GM21825 (cell line): ENCODE results near the gene MIA2.
"Not testable (repeated sequence)": the region's sequence is repeated elsewhere in the genome, so short reads cannot be mapped to it uniquely, and the experiment has no call there.

Experiments
- ATAC-seq: cut with Tn5 transposase; IDR thresholded peaks from one replicate; pipeline ENCODE4 v1.9.1; 2021; ENCODE audit warnings: mild to moderate bottlenecking, moderate library complexity; ENCODE audit not compliant: unreplicated experiment

Gene MIA2

GRCh38 chr14:39266525-39266870, 32.8 kb downstream of the MIA2 start:
- ATAC-seq = peak; percentile 41

- peak; percentile 84 for ATAC-seq
Observed at GRCh38 chr14:39266871-39267607, 33.3 kb downstream of the MIA2 start.

DNA sequence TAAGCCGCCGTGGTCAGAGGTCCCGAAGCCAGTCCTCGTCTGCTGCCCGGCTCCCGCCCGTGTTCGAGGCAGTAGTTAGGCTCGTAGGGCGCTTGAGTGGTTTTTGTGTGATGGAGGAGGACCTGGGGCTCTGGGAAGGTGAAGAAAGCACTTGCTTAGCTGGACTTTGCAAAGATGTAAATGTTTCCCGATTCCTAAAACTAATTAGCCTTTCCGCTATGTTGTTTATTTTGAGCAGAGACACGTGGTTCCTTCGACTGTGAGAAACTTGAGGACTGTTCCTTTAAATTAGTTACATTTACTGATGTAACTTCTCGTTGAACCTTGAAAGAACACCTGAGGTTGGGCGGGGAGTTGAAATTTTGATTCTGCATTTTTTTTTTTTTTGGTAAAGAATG, 33.9 kb downstream of the MIA2 start:
- no peak for ATAC-seq

DNA sequence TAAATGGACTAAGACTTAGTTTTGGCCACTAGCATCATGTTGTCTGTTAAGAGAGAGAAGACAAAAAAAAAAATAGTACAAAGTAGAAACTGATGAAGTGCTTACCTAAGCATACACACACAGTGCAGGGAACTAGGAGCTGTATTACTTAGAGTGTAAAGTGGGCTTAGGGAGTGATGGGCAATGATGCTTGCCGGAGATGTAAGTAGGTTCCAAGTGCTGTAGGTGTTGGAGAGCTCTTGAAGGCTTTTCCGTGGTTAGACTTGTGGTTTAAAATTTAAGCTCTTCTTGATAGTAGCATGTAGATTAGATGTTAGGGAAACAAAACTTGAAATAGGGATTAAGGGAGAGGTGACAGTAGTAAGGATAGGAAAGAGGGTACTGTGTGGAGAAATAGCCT, 34.7 kb downstream of the MIA2 start:
- no peak for ATAC-seq

- ATAC-seq = no peak
Observed at GRCh38 chr14:39272918-39273317, 39.2 kb downstream of the MIA2 start.

DNA sequence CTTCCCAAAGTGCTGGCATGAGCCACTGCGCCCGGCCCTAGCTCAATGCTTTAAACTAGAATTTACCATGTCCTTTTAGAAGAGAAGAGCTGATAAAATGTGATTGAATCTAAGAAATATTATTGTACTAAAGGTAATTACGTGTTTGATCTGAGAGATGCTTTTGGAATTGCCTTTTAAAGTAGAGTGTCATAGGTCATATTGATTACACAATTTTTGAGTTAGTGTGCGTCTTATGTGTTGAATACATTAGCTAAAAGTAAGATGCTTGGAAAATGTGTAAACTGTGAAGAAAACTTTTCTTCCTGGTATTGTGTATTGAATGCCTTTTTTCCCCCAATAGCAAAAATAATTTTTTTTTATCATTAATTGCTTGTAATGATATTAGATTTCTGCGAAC, 41.7 kb downstream of the MIA2 start:
- no peak for ATAC-seq

DNA sequence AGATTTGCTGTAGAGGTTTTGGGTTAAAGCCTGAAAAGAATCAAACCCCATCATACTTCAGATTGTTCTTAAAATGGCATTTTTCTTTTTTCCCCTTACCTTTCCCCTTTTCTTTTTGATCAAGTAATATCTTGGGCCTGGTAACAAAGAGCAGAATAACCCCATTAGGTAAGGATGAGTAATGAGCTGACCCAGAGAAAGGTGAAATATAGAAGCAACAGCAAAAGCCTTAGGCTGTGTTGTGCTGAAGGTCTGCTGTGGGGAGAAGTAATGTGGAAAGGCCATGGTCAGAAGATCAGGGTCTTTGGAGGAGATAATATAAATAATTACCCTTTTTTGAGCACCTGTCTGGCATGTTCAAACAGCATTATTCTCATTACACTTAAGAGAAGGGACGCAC, 42.3 kb downstream of the MIA2 start:
- no peak for ATAC-seq

DNA sequence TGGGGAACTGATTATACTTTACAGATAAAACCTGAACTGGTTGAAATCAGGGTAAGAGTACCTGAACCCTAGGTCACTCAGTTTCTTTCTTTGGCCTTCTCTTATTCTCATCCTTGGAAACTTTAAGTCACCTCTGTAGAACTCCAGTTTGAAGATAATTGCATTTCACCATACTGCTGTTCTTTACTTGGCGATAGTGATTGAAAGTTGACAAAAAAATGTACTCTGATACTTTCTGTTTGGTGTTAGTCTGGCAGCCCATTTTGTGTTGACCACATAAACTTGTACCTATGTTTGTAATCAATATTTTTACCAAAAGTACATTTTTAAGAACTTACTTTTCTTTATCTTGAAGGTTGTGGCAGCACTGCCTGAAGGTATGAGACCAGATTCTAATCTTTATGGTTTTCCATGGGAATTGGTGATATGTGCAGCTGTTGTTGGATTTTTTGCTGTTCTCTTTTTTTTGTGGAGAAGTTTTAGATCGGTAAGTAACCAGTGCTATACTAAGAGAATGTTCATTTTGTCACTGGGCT, 42.9 kb downstream of the MIA2 start:
- ATAC-seq = no peak

DNA sequence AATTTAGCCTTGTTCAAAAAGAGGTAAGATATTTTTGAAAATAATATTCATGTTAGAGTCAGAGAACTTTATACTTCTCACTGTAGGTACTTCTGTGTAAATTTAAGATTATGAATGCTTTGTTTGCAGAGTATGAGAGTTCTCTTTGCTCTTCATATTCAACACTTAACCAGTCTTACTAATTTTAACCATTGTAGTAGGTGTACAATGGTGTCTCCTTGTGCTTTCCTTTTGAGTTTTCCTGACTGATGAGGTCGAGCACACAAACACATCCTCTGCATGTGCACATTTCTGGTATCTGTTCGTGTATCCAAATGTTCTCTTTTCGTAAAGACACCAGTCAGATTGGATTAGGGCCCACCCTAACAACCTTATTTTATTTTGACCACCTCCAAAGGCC, 45.8 kb downstream of the MIA2 start:
- ATAC-seq = no peak

DNA sequence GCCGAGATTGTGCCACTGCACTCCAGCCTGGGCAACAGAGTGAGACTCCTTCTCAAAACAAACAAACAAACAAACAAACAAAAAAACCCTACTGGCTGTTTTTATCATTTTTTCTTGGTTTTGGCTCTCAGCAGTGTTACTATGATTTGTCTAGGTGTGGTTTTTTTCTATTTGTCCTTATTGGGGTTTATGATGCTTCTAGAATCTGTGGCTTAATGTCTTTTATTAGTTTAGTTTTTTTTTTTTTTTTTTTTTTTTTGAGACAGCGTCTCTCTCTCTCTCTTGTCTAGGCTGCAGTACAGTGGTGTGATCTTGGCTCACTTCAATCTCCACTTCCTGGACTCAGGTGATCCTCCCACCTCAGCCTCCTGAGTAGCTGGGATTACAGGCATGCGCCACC, 47.0 kb downstream of the MIA2 start:
- ATAC-seq = not testable (repeated sequence)

DNA sequence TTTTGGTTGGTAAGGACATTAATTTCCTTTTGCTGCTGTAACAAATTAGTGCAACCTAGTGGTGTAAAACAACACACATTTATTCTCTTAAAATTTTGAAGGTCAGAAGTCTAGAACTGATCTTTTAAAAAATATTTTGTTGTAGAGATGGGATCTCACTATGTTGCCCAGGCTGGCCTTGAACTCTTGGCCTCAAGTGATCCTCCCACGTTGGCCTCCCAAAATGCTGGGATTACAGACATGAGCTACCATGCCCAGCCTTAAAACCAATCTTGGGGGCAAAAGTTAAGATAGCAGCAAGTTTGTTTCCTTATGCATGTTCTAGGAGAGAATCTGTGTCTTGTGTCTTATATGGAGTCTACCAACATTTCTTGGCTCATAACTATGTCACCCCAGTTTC, 55.8 kb downstream of the MIA2 start:
- ATAC-seq = no peak

- no peak for ATAC-seq
Observed at GRCh38 chr14:39291701-39292100, 58.0 kb downstream of the MIA2 start.

- no peak for ATAC-seq
Observed at GRCh38 chr14:39293629-39294028, 59.9 kb downstream of the MIA2 start.

DNA sequence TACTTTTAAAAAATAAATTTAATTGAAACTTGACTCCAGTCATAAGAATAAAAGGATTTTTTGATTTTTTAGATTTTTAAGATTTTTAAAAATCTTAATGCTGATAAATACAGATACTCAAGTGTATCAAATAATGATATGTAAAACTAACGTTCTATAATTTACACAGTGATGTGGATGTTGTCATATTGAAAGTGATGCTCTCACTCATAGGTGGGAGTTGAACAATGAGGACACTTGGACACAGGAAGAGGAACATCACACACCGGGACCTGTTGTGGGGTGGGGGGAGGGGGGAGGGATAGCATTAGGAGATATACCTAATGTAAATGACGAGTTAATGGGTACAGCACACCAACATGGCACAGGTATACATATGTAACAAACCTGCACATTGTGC, 66.7 kb downstream of the MIA2 start:
- not testable (repeated sequence) for ATAC-seq

- ATAC-seq = no peak
Observed at GRCh38 chr14:39302124-39302810, 68.6 kb downstream of the MIA2 start.

GRCh38 chr14:39303115-39303514, 69.4 kb downstream of the MIA2 start:
- ATAC-seq = no peak

DNA sequence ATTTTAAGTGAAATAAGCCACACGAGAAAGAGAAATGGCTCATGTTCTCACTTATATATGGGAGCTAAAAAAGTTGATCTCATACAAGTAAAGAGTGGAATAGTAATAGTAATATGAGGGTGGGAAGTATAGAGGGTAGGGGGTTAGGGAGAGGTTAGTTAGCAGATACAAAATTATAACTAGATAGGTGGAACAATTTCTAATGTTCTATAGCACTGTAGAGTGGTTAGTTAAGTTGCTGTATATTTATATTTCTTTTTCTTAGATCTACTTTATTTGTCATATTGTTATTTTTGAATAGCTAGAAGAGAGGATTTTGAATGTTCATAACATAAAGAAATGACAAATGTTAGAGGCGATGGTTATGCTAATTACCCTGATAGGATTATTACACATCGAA, 74.1 kb downstream of the MIA2 start:
- no peak for ATAC-seq

DNA sequence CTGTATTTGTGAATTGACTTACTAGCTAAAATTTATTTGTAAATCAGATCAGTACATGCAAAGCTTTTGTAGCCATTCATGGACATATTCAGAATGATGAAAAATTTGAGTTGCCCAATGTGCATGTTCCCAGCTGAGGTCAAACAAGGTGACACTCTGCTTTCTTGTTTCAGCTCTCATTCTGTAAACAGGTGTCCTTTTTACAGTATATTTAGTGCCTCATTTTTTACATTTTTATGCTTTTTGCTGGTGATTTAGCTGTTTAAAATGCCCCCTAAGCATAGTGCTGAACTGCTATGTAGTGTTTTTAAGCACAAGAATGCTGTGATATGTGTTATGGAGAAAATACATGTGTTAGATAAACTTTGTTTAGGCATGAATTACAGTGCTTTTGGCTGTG, 76.3 kb downstream of the MIA2 start:
- ATAC-seq = no peak

DNA sequence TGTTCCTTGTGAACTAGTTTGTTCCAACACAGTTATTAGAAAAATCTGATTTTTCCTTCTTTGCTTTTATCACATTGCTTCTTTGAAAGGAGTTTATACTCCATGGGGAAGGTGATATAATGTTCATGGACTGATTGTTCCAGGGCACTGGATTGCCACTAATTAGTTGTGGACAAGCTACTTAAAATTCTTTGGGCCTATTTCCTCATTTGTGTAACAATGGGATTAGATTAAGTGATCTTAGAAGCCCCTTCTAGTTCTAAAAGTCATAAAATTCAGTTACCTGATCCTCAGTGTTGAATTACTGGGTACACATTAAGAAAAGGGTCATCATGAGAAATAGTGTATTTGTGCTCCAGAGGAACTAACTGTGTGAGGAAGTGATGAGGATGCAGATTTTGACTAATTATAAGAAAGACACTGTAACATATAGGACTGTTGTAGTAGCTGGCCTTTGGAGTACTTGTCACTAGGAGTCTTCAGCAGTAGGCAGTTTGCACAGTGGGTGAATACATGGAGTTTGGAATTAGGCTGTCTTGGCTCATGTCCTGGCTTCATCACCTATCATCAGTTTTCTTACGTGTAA, 82.2 kb downstream of the MIA2 start:
- ATAC-seq = no peak

- ATAC-seq = no peak
Observed at GRCh38 chr14:39316830-39317553, 83.3 kb downstream of the MIA2 start.

DNA sequence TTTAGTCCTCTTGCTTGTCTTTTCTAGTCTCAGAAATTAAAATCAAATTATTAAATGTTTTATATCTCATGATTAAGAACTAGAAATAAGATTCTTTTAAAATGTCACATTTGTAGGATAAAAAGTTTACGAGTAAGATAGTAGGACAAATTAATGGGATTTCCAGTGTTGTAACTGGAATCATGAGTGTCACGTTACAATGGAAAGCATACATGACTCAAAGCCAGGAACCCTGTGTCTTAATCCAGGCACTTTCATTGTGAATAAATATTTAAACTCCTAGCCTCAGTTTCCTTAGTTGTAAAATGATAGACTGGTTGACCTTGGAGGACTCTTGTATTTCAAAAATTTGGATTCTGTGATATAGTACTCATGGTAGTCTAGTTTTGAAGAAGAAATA, 84.9 kb downstream of the MIA2 start:
- ATAC-seq = no peak
